Measurements from ENCODE around the gene GBA2.

DNA sequence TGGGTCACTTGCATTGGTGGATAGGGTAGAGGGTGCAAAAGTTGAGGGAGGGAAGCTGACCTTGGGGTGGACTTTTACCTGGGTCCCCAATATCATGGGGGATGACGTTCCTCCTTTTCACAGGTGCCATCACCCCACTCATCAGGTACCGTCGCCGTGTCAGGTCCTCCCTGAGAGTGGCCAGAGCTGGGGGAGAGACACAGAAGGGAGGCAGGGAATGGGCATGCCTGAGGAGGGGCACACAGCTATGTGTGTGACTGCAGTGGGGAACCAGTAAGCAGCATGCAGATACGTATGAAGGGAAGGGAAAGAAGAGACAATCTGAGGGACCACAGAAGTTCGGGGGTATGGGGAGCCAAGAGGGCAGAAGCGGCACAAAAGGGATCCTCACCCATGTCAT is 10.1 kb downstream of the GBA2 start:
- TF ChIP-seq POLR2A (IDR thresholded peaks at IDR 0.05; ENCODE audit: low read length) = no peak
- no peak for TF ChIP-seq GATA1 (IDR thresholded peaks at IDR 0.05; ENCODE audit: low read depth, low read length)

All from erythroblast (primary cell).